Astrocyte of the cerebellum (primary cell): ENCODE results near the gene CCDC13.

Experiments
- DNase-seq: peaks from one replicate; pipeline ENCODE4 v3.0.0-alpha.2; 2011; ENCODE audit warnings: low read depth
- H3K4me3 ChIP-seq: 2 replicates; pipeline ENCODE4 v1.5.1; 2011; ENCODE audit warnings: mild to moderate bottlenecking, low read depth, low read length, moderate library complexity
- in situ Hi-C: cut with HindIII; loops from 2 replicates; pipeline ENCODE4 v1.10.0; 2017; ENCODE audit warnings: low sequenced_read_pairs
- TF ChIP-seq, protein P1 (sequence below): IDR thresholded peaks from 2 replicates; pipeline ENCODE4 v1.5.1; 2012; ENCODE audit warnings: low read length, low read depth, moderate library complexity, mild to moderate bottlenecking; ENCODE audit errors: missing control alignments

Gene CCDC13

DNA sequence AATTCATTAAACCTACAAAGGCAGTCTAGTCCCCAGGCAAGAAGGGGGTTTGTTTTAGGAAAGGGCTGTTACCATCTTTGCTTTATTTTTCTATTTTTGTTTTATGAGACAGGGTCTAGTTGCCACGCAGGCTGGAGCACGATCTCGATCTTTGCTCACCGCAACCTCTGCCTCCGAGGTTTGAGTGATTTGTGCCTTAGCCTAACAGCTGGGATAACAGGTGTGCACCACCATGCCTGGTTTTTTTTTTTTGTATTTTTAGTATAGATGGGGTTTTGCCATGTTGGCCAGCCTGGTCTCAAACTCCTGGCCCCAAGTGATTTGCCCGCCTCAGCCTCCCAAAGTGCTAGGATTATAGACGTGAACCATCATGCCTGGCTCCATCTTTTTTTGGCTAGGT lies 26.3 kb upstream of the CCDC13 start:
- DNase-seq = no peak
- no peak overlapping the region for H3K4me3 ChIP-seq
- in situ Hi-C loops = no loop called here
- TF ChIP-seq, protein P1, sequence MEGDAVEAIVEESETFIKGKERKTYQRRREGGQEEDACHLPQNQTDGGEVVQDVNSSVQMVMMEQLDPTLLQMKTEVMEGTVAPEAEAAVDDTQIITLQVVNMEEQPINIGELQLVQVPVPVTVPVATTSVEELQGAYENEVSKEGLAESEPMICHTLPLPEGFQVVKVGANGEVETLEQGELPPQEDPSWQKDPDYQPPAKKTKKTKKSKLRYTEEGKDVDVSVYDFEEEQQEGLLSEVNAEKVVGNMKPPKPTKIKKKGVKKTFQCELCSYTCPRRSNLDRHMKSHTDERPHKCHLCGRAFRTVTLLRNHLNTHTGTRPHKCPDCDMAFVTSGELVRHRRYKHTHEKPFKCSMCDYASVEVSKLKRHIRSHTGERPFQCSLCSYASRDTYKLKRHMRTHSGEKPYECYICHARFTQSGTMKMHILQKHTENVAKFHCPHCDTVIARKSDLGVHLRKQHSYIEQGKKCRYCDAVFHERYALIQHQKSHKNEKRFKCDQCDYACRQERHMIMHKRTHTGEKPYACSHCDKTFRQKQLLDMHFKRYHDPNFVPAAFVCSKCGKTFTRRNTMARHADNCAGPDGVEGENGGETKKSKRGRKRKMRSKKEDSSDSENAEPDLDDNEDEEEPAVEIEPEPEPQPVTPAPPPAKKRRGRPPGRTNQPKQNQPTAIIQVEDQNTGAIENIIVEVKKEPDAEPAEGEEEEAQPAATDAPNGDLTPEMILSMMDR = no peak

- H3K4me3 ChIP-seq = no peak overlapping the region
- DNase-seq = no peak
- in situ Hi-C loops = no loop called here
- TF ChIP-seq, protein P1 = no peak
Measured at GRCh38 chr3:42796332-42796885, 23.4 kb upstream of the CCDC13 start.

GRCh38 chr3:42795621-42796181 lies 22.6 kb upstream of the CCDC13 start:
- TF ChIP-seq, protein P1 = no peak
- no peak for DNase-seq
- H3K4me3 ChIP-seq = no peak overlapping the region
- in situ Hi-C loops = no loop called here

DNA sequence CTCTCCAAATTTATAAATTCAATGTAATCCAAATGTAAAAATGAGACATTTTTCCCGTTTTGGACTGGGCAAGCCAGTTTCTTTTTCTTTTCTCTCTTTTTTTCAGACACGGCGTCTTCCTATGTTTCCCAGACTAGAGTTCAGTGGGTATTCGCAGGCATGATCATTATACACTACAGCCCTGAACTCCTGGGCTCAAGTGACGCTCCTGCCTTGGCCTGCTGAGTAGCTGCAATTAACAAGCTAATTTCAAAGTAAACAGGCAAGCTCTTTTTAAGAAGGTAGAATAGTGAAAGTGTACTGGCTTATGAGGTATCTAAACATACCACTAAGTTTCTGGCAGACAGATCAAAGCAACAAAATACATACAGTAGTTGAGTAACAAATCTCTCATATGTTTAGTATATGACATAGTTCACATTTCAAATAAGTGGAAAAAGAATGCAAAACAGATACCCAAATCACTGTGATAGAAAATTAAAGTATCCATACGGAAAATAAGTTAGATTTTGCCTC lies 17.7 kb upstream of the CCDC13 start:
- DNase-seq = no peak
- in situ Hi-C loops = no loop called here

GRCh38 chr3:42786631-42787030 lies 13.6 kb upstream of the CCDC13 start:
- no peak overlapping the region for H3K4me3 ChIP-seq
- in situ Hi-C loops = no loop called here
- no peak for DNase-seq
- TF ChIP-seq, protein P1 = no peak

More for the DNA sequence above, 17.7 kb upstream of the CCDC13 start:
- TF ChIP-seq, protein P1 = no peak
- H3K4me3 ChIP-seq = no peak overlapping the region

DNA sequence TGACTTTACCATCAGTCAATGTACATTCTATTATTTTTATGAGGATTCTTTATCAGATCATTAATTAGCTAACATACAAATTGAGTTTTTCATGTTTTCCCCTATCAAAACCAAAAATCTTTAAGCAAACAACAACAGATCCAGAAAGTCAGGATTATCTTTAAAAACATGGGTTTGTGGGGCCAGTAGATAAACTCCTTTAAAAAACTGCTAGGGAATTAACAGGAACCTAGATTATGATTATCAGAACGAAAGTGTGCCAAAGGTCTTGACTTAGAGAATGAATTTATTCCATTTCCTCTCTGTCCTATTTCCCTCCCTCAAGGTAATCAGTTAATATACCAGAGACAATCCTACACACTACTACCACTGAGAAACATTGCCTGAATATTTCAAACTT lies 13.2 kb upstream of the CCDC13 start:
- no peak for DNase-seq
- TF ChIP-seq, protein P1 = no peak
- in situ Hi-C loops = no loop called here

More for the DNA sequence above, 13.2 kb upstream of the CCDC13 start:
- H3K4me3 ChIP-seq = no peak overlapping the region
